Sigmoid colon (tissue), 7 donors: Measurements from ENCODE around the gene USP24. TPM values are rescaled to one million over a fixed set of nuclear protein-coding genes. Genes with fewer than 3 reads are reported as not detected.
"Not testable (repeated sequence)": the region's sequence is repeated elsewhere in the genome, so short reads cannot be mapped to it uniquely, and the experiment has no call there.

Source experiments
- DNase-seq: peaks from one replicate; pipeline ENCODE4 v3.0.0-alpha.2; 2019
- H3K27ac ChIP-seq, 4 donors: fragments of 200-600 bp; sonication (generic); one replicate each; pipeline ENCODE4 v1.5.1; 2016 to 2019; ENCODE audit warnings: mild to moderate bottlenecking in 1 of 4
- H3K27me3 ChIP-seq, 3 donors: fragments of 200-600 bp; sonication (generic); one replicate each; pipeline ENCODE4 v1.5.1; 2019; ENCODE audit warnings: mild to moderate bottlenecking in 1 of 3
- H3K36me3 ChIP-seq, 4 donors: fragments of 200-600 bp; sonication (generic); one replicate each; pipeline ENCODE4 v1.5.1; 2016 to 2019
- H3K4me1 ChIP-seq, 4 donors: fragments of 200-600 bp; sonication (generic); one replicate each; pipeline ENCODE4 v1.5.1; 2017 to 2019
- H3K4me3 ChIP-seq, 4 donors: fragments of 200-600 bp; sonication (generic); one replicate each; pipeline ENCODE4 v1.5.1; 2017 to 2019; ENCODE audit warnings: mild to moderate bottlenecking in 2 of 4, moderate library complexity in 1 of 4
- H3K9me3 ChIP-seq, 4 donors: fragments of 200-600 bp in 3 of 4; sonication (generic) in 3 of 4; one replicate each; pipeline versions ENCODE4 v1.5.1 to v1.6.1; 2013 to 2019
- CTCF ChIP-seq, 4 experiments: fragments of 450-650 bp in 3 of 4; fragments of 200-600 bp in 1 of 4; IDR thresholded peaks; one replicate each; pipeline ENCODE4 v1.5.1; 2016 to 2019; ENCODE audit warnings: antibody characterized with exemption in 4 of 4, mild to moderate bottlenecking in 3 of 4, moderate library complexity in 2 of 4
- EP300 ChIP-seq, 4 donors: sonication (generic); formaldehyde crosslinking; IDR thresholded peaks; one replicate each; pipeline ENCODE4 v1.6.1; 2017; ENCODE audit warnings: antibody characterized with exemption in 4 of 4
- POLR2A ChIP-seq, 2 donors: fragments of 450-650 bp; IDR thresholded peaks; one replicate each; pipeline ENCODE4 v1.6.1; 2016; ENCODE audit warnings: antibody characterized with exemption in 2 of 2, mild to moderate bottlenecking in 2 of 2, moderate library complexity in 2 of 2
- POLR2AphosphoS5 ChIP-seq, 4 donors: sonication (generic); formaldehyde crosslinking; IDR thresholded peaks; one replicate each; pipeline ENCODE4 v1.6.1; 2017; ENCODE audit warnings: antibody characterized with exemption in 4 of 4
- WGBS, 2 donors: extraction: QIAGEN DNeasy Blood & Tissue Kit; methylation state at CpG; one replicate each; pipeline ENCODE4 v1.1.7; 2013; 5-methylcytosine and 5-hydroxymethylcytosine counted together
- intact Hi-C: fragments of 100-400 bp; cut with DNase I; formaldehyde crosslinking; loops from one replicate; pipeline ENCODE4 v1.15.1; 2023
- polyA plus RNA-seq, 3 donors: library from polyadenylated mRNA; stranded (reverse); fragments of 200-250 nt; gene quantifications; one replicate each; pipeline ENCODE4 v1.2.3, GENCODE V29; 2013
- total RNA-seq, 4 donors: library from RNA; depleted of rRNA; stranded (reverse); fragments of >200 nt; gene quantifications; one replicate each; pipeline ENCODE4 v1.1.0, GENCODE V29; 2016
- donor health status: healthy with polysubstance abuse.
- donor health status: Bipolar disorder and iron deficiency.
- donor health status: healthy.

Gene USP24
- total and polyA plus RNA-seq, 7 donors, result 3.6 to 66.2 (median 46.4) TPM

DNA sequence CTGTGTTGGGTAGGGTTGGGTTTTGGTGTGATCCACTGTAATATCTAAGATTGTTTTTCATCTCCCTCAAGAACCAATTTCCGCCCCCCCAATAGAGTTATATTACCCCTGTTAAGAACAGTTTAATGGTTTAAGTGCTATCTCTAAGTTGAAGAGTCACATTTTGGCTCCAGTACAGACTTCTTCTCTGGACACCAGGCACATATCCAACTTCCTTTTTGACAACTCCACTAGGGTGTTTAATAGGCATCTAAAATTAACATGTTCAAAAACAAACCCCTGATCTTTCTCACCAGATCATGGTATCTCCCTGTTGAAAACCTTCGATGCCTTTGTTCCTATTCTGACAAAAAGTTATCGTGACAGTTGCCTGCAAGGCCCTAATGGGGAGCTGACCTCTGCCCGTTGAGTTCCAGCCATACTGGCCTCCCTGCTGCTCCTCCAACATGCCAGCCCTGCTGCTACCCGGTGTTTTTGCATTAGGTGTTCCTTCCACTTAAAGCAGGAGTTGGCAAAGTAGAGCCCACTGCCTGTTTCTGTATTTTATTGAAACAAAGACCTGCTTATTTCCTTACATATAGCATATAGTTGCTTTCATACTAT is 18.6 kb downstream of the USP24 start:
- Histone ChIP-seq H3K9me3 (no peaks in the 10 kb centered on the region), H3K36me3 (no peaks in the 10 kb centered on the region), H3K27me3 (no peaks in the 10 kb centered on the region), H3K27ac (peak overlapping the region in 2 of 4 donors; percentile 19 to 30), H3K4me1 (peaks cover 0 to 57% (median 29%) of the 10 kb centered on the region in 4 donors), H3K4me3 (no peak overlapping the region)
- no peak for DNase-seq
- WGBS, 2 donors, result 77 to 81% methylated on average over 5 of the region's 5 CpGs
- TF ChIP-seq POLR2AphosphoS5 (IDR thresholded peaks at IDR 0.05) (no peak), CTCF (IDR thresholded peaks at IDR 0.05) (no peak), EP300 (IDR thresholded peaks at IDR 0.05) (no peak), POLR2A (IDR thresholded peaks at IDR 0.05) (no peak)
- intact Hi-C loops, result no loop called here

GRCh38 chr1:55195521-55196233 is 19.5 kb downstream of the USP24 start:
- intact Hi-C loops, result no loop called here
- 87 to 90% methylated on average over 3 of the region's 3 CpGs for WGBS, 2 donors
- H3K27ac ChIP-seq, result no peak overlapping the region
- H3K4me3 ChIP-seq, result no peak overlapping the region
- TF ChIP-seq POLR2AphosphoS5 (IDR thresholded peaks at IDR 0.05) (no peak), EP300 (IDR thresholded peaks at IDR 0.05) (no peak), CTCF (IDR thresholded peaks at IDR 0.05) (no peak), POLR2A (IDR thresholded peaks at IDR 0.05) (no peak)
- no peaks in the 10 kb centered on the region for H3K9me3 ChIP-seq
- peaks cover 0 to 58% (median 31%) of the 10 kb centered on the region in 4 donors for H3K4me1 ChIP-seq
- H3K27me3 ChIP-seq, result no peaks in the 10 kb centered on the region
- no peaks in the 10 kb centered on the region for H3K36me3 ChIP-seq
- DNase-seq, result no peak

GRCh38 chr1:55194851-55195250 is 20.3 kb downstream of the USP24 start:
- TF ChIP-seq POLR2AphosphoS5 (IDR thresholded peaks at IDR 0.05) (no peak), EP300 (IDR thresholded peaks at IDR 0.05) (no peak), CTCF (IDR thresholded peaks at IDR 0.05) (no peak), POLR2A (IDR thresholded peaks at IDR 0.05) (no peak)
- H3K9me3 ChIP-seq, result no peaks in the 10 kb centered on the region
- 64 to 87% methylated on average over 3 of the region's 3 CpGs for WGBS, 2 donors
- peaks cover 0 to 59% (median 36%) of the 10 kb centered on the region in 4 donors for H3K4me1 ChIP-seq
- no peak for DNase-seq
- no peaks in the 10 kb centered on the region for H3K36me3 ChIP-seq
- intact Hi-C loops, result no loop called here
- no peaks in the 10 kb centered on the region for H3K27me3 ChIP-seq
- no peak overlapping the region for H3K27ac ChIP-seq
- no peak overlapping the region for H3K4me3 ChIP-seq

DNA sequence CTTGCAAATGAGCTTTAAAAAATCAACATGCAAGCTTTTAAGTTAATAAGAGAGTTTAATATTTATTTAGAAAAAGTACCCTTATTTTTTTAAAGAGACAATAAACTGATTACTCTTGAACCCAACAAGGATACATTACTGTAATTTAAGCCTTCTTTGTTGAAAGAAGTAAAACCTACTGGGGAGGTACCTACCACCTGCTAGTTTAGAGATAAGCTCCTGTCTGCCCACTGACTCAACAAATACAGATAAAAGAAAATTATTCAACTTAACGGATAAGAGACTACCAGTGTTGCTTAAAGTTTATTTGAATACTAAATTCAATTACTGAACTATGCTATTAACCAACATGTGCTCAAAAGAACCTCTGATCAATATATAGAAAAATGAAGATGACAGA is 23.1 kb downstream of the USP24 start:
- 35 to 74% methylated on average over 1 of the region's 1 CpG for WGBS, 2 donors
- no peaks in the 10 kb centered on the region for H3K36me3 ChIP-seq
- DNase-seq, result no peak
- intact Hi-C loops, result no loop called here
- TF ChIP-seq POLR2A (IDR thresholded peaks at IDR 0.05) (no peak), POLR2AphosphoS5 (IDR thresholded peaks at IDR 0.05) (no peak), EP300 (IDR thresholded peaks at IDR 0.05) (no peak), CTCF (IDR thresholded peaks at IDR 0.05) (no peak)
- H3K9me3 ChIP-seq, result no peaks in the 10 kb centered on the region
- H3K27ac ChIP-seq, result no peak overlapping the region
- H3K27me3 ChIP-seq, result no peaks in the 10 kb centered on the region
- H3K4me3 ChIP-seq, result no peak overlapping the region
- H3K4me1 ChIP-seq, result peaks cover 0 to 63% (median 37%) of the 10 kb centered on the region in 4 donors

- H3K4me1 ChIP-seq, result peaks cover 0 to 55% (median 31%) of the 10 kb centered on the region in 4 donors
- H3K36me3 ChIP-seq, H3K27ac ChIP-seq, H3K9me3 ChIP-seq, H3K4me3 ChIP-seq, intact Hi-C loops, DNase-seq, H3K27me3 ChIP-seq: not testable (repeated sequence)
- WGBS, 2 donors, result 57 to 82% methylated on average over 11 of the region's 11 CpGs
Measured at GRCh38 chr1:55191219-55191952, 23.8 kb downstream of the USP24 start.
